ENCODE data around the gene MEGF9.

GRCh38 chr9:120702075-120702474 lies 12.2 kb downstream of the MEGF9 start:
- TF ChIP-seq POLR2A (IDR thresholded peaks at IDR 0.05) (no peak), CTCF (IDR thresholded peaks at IDR 0.05) (no peak)

All from gastroesophageal sphincter (tissue), 3 donors.